ENCODE data around the gene CA11.

GRCh38 chr19:48600679-48601417 is 45.1 kb downstream of the CA11 start:
- TF ChIP-seq, protein P1, sequence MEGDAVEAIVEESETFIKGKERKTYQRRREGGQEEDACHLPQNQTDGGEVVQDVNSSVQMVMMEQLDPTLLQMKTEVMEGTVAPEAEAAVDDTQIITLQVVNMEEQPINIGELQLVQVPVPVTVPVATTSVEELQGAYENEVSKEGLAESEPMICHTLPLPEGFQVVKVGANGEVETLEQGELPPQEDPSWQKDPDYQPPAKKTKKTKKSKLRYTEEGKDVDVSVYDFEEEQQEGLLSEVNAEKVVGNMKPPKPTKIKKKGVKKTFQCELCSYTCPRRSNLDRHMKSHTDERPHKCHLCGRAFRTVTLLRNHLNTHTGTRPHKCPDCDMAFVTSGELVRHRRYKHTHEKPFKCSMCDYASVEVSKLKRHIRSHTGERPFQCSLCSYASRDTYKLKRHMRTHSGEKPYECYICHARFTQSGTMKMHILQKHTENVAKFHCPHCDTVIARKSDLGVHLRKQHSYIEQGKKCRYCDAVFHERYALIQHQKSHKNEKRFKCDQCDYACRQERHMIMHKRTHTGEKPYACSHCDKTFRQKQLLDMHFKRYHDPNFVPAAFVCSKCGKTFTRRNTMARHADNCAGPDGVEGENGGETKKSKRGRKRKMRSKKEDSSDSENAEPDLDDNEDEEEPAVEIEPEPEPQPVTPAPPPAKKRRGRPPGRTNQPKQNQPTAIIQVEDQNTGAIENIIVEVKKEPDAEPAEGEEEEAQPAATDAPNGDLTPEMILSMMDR (IDR thresholded peaks at IDR 0.05; ENCODE audit: insufficient read depth, low read length) = no peak
- TF ChIP-seq SPI1 (IDR thresholded peaks at IDR 0.05; ENCODE audit: borderline replicate concordance, low read depth) = no peak
- TF ChIP-seq GABPA (IDR thresholded peaks at IDR 0.05; ENCODE audit: low read depth) = no peak
- no peak for TF ChIP-seq POLR2AphosphoS5 (IDR thresholded peaks at IDR 0.05; ENCODE audit: low read depth)
- no peak for TF ChIP-seq REST (IDR thresholded peaks at IDR 0.05; ENCODE audit: insufficient replicate concordance, low read depth)
